A549 (cell line): ENCODE data around the gene HSDL2.

Source experiments
- CEBPB ChIP-seq, 2 experiments: fragments of >200 bp in 1 of 2; sonication (Bioruptor Twin) in 1 of 2; formaldehyde crosslinking in 1 of 2; IDR thresholded peaks; 2 replicates each; pipeline ENCODE4 v1.6.1; 2012 to 2016
- CTCF ChIP-seq: fragments of >200 bp; sonication (Bioruptor Twin); formaldehyde crosslinking; IDR thresholded peaks from 3 replicates; pipeline ENCODE4 v1.5.1; 2016
- MAFK ChIP-seq: fragments of 450-650 bp; IDR thresholded peaks from 2 replicates; pipeline ENCODE4 v1.6.1; 2014; ENCODE audit not compliant: partially characterized antibody
- POLR2A ChIP-seq: IDR thresholded peaks from 2 replicates; pipeline ENCODE4 v1.6.1; 2012; ENCODE audit warnings: mild to moderate bottlenecking, low read length
- RAD21 ChIP-seq, 2 experiments: fragments of >200 bp in 1 of 2; sonication (Bioruptor Twin) in 1 of 2; formaldehyde crosslinking in 1 of 2; IDR thresholded peaks in 1 of 2; conservative IDR thresholded peaks in 1 of 2; 2 replicates in 1 of 2; 3 replicates in 1 of 2; pipeline ENCODE4 v1.6.1; 2012 to 2018; ENCODE audit warnings: inconsistent platforms in 1 of 2
- RFX5 ChIP-seq: fragments of 450-650 bp; IDR thresholded peaks from 2 replicates; pipeline ENCODE4 v1.7.1; 2014; ENCODE audit warnings: antibody characterized with exemption, mild to moderate bottlenecking, moderate library complexity
- USF2 ChIP-seq: fragments of 450-650 bp; IDR thresholded peaks from 2 replicates; pipeline ENCODE4 v1.6.1; 2014; ENCODE audit warnings: antibody characterized with exemption
- ZFP36 ChIP-seq: fragments of 450-650 bp; IDR thresholded peaks from 2 replicates; pipeline ENCODE4 v1.6.1; 2014; ENCODE audit warnings: borderline replicate concordance; ENCODE audit not compliant: partially characterized antibody
- ZNF302 ChIP-seq: fragments of 250-450 bp; sonication (Bioruptor Pico); IDR thresholded peaks from 2 replicates; pipeline ENCODE4 v1.9.0; 2021; ENCODE audit warnings: inconsistent platforms, mild to moderate bottlenecking, moderate library complexity

DNA sequence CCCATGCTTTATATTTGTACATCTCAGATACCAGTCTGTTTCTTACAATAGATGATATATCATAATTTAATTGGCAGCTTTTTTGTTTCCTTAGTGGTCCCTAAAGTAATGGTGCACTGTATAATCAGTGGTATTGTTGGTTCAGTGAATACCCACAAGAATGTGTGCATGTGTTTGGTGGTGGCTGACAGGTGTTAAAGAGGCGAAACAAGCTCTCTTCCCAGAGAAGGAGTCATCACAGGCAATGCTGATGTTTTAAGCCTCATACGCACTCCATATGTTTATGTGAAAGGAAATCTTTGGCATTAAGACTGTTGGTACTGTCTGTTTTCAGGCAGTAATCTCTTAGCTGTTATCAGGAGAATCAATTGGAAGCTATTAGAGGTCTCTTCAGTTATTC is 57.5 kb downstream of the HSDL2 start:
- TF ChIP-seq POLR2A = no peak
- TF ChIP-seq RAD21 (conservative IDR thresholded peaks at IDR 0.05 in 1 of 2, IDR thresholded peaks at IDR 0.05 in 1 of 2) = no peak
- no peak for TF ChIP-seq RFX5
- TF ChIP-seq ZFP36 = no peak
- TF ChIP-seq USF2 = no peak
- TF ChIP-seq ZNF302 (CRISPR knock-in tag) = no peak
- TF ChIP-seq CEBPB (IDR thresholded peaks at IDR 0.05) = no peak
- no peak for TF ChIP-seq MAFK
- TF ChIP-seq CTCF = no peak
